Osteoblast (primary cell): ENCODE data around the gene TTLL4. TPM values are rescaled to one million over a fixed set of nuclear protein-coding genes. Genes with fewer than 3 reads are reported as not detected.

Experiments
- DNase-seq: peaks from one replicate; pipeline ENCODE4 v3.0.0; 2011; ENCODE audit warnings: low spot score, mixed read lengths; ENCODE audit not compliant: insufficient read length; ENCODE audit errors: missing footprints
- H2AFZ ChIP-seq: 2 replicates; pipeline ENCODE4 v1.6.0; 2011; ENCODE audit warnings: mild to moderate bottlenecking, low read length
- H3K27ac ChIP-seq: 2 replicates; pipeline ENCODE4 v1.5.1; 2011; ENCODE audit warnings: mild to moderate bottlenecking, low read depth, low read length, moderate library complexity
- H3K27me3 ChIP-seq: 2 replicates; pipeline ENCODE4 v1.6.0; 2012; ENCODE audit warnings: mild to moderate bottlenecking, control low read depth, inconsistent platforms, low read length, moderate library complexity; ENCODE audit not compliant: insufficient read depth
- H3K36me3 ChIP-seq: 2 replicates; pipeline ENCODE4 v1.5.1; 2011; ENCODE audit warnings: mild to moderate bottlenecking, low read length, control low read depth, moderate library complexity; ENCODE audit not compliant: insufficient read depth
- H3K4me1 ChIP-seq: 2 replicates; pipeline ENCODE4 v1.5.1; 2011; ENCODE audit warnings: mild to moderate bottlenecking, low read length, control low read depth, moderate library complexity; ENCODE audit not compliant: insufficient read depth
- H3K4me2 ChIP-seq: 2 replicates; pipeline ENCODE4 v1.6.0; 2011; ENCODE audit warnings: mild to moderate bottlenecking, low read length; ENCODE audit not compliant: insufficient read depth
- H3K4me3 ChIP-seq: fragments of 200-600 bp; sonication (generic); 3 replicates; pipeline ENCODE4 v1.5.1; 2012; ENCODE audit warnings: mild to moderate bottlenecking, low read length, inconsistent platforms; ENCODE audit not compliant: insufficient read depth
- H3K79me2 ChIP-seq: 2 replicates; pipeline ENCODE4 v1.6.0; 2012; ENCODE audit warnings: mild to moderate bottlenecking, low read length, control low read depth, inconsistent platforms; ENCODE audit not compliant: insufficient read depth
- H3K9me3 ChIP-seq: 2 replicates; pipeline ENCODE4 v1.5.1; 2011; ENCODE audit warnings: low read depth, low read length, control low read depth
- H4K20me1 ChIP-seq: 2 replicates; pipeline ENCODE4 v1.6.0; 2012; ENCODE audit warnings: mild to moderate bottlenecking, low read length, control low read depth; ENCODE audit not compliant: insufficient read depth
- total RNA-seq: library from RNA; depleted of rRNA; stranded (reverse); fragments of >200 nt; gene quantifications from 2 replicates; pipeline ENCODE4 v1.2.3, GENCODE V29; 2012
- TF ChIP-seq, protein P1 (sequence below): IDR thresholded peaks from 2 replicates; pipeline ENCODE4 v1.5.1; 2011; ENCODE audit warnings: mild to moderate bottlenecking, low read depth, low read length, moderate library complexity; ENCODE audit errors: extremely low read depth

TTLL4 gene
- total RNA-seq, 1 donor: 13.0 TPM

DNA sequence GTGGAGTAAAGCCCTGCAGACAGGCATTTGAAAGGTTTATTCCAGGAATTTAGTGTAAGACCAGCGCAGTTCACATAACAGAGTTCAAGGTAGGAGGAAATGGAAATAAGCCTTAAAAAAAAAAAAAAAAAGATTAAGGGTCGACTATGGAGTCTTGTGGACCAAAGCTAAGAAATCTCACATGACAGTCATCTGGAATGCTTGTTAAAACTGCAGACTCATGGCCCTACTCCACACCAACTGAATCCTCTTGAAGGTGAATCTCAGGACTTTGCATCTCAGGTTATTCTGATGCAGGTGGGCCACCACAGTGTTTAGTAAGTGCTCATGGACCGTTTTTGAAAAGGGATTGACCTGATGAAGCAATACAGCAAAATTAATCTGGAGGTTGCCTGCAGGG, 8.8 kb downstream of the TTLL4 start:
- Histone ChIP-seq H2AFZ (no peak overlapping the region), H3K36me3 (no peaks in the 10 kb centered on the region), H3K27ac (no peak overlapping the region), H4K20me1 (peaks cover 7% of the 10 kb centered on the region), H3K79me2 (peaks cover 67% of the 10 kb centered on the region), H3K4me2 (no peak overlapping the region), H3K4me1 (peaks cover 12% of the 10 kb centered on the region), H3K9me3 (no peaks in the 10 kb centered on the region), H3K4me3 (no peak overlapping the region), H3K27me3 (no peaks in the 10 kb centered on the region)
- peak; percentile 27 for DNase-seq
- TF ChIP-seq, protein P1, sequence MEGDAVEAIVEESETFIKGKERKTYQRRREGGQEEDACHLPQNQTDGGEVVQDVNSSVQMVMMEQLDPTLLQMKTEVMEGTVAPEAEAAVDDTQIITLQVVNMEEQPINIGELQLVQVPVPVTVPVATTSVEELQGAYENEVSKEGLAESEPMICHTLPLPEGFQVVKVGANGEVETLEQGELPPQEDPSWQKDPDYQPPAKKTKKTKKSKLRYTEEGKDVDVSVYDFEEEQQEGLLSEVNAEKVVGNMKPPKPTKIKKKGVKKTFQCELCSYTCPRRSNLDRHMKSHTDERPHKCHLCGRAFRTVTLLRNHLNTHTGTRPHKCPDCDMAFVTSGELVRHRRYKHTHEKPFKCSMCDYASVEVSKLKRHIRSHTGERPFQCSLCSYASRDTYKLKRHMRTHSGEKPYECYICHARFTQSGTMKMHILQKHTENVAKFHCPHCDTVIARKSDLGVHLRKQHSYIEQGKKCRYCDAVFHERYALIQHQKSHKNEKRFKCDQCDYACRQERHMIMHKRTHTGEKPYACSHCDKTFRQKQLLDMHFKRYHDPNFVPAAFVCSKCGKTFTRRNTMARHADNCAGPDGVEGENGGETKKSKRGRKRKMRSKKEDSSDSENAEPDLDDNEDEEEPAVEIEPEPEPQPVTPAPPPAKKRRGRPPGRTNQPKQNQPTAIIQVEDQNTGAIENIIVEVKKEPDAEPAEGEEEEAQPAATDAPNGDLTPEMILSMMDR: no peak

DNA sequence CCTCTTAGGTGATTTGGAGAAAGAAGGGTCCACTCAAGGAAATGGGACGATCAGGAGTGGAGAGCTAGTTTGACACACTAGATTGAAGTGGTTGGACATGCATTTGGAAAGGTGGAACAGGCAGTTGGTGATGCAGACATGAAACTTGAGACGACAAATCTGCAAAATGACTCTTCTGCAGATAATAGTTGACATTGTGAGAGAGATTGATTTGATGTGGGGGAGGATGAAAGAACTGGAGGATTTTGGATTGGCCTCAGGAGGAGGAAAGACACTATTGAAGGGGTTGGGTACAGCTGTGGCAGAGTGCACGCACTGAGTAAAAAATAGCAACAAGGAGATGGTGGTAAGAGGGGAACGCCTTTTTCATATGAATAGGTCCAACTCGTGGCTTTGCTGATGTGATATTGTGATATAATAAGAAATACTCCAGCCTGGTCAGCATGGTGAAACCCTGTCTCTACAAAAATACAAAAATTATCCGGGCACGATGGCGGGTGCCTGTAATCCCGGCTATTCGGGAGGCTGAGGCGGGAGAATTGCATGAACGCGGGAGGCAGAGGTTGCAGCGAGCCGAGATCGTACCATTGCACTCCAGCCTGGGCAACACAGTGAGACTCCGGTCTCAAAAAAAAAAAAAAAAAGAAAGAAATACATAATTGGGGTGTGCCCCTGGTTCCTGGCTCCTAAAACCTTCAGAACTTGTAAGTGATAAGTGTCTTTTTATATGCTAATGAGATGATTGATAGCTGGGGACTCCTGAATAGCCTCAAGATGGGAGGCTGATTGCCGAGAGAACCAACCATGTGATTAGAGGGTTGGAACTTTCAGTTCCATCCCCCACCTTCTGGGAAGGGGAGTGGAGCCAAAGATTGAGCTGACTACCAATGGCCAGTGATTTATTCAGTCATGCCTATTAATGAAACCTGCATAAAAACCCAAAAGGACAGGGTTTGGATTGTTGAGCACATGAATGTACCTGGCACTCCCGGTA, 9.7 kb downstream of the TTLL4 start:
- Histone ChIP-seq H3K27me3 (no peaks in the 10 kb centered on the region), H2AFZ (no peak overlapping the region), H3K36me3 (no peaks in the 10 kb centered on the region), H3K79me2 (peaks cover 67% of the 10 kb centered on the region), H3K9me3 (no peaks in the 10 kb centered on the region), H4K20me1 (peaks cover 7% of the 10 kb centered on the region), H3K4me3 (no peak overlapping the region), H3K4me1 (peaks cover 12% of the 10 kb centered on the region), H3K4me2 (no peak overlapping the region), H3K27ac (no peak overlapping the region)
- TF ChIP-seq, protein P1: no peak
- no peak for DNase-seq

DNA sequence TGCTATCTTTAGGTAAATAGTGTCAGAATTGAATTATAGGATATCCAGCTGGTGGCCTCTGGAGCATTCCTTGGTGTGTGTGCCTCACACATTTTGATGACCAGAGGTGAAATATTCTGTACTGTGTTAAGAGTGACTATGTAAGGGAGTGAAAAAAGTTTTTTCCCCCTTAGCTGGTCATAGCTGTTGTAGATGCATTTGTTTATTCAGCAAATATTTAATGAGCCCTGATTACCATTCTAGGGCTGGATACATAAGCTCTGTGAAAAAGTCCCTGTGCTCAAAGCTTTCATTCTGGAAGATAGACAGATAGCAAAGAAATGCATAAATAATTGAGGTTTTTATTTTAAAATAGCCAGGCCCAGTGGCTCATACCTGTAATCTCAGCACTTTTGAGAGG, 10.9 kb downstream of the TTLL4 start:
- Histone ChIP-seq H3K4me1 (peaks cover 8% of the 10 kb centered on the region), H4K20me1 (peaks cover 7% of the 10 kb centered on the region), H2AFZ (no peak overlapping the region), H3K27ac (no peak overlapping the region), H3K4me2 (no peak overlapping the region), H3K27me3 (no peaks in the 10 kb centered on the region), H3K9me3 (no peaks in the 10 kb centered on the region), H3K4me3 (no peak overlapping the region), H3K79me2 (peaks cover 77% of the 10 kb centered on the region), H3K36me3 (no peaks in the 10 kb centered on the region)
- DNase-seq: peak; percentile 34
- TF ChIP-seq, protein P1: no peak

DNA sequence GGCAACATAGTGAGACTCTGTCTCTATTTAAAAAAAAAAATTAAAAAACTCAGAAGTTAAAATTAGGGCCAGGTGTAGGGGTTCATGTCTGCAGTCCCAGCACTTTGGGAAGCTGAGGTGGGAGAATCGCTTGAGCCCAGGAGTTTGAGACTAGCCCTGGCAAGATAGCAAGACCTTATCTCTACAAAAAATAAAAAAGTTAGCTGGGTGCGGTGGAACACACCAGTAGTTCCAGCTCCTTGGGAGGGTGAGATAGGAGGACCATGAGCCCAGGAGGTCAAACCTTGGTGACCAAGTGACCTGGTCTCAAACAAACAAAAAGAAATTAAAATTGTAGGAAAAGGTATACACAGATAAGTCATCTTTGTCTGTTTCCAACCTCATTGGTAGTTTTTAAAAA, 11.3 kb downstream of the TTLL4 start:
- no peak overlapping the region for H3K4me2 ChIP-seq
- H3K27ac ChIP-seq: no peak overlapping the region
- TF ChIP-seq, protein P1: no peak
- no peaks in the 10 kb centered on the region for H3K27me3 ChIP-seq
- H4K20me1 ChIP-seq: peaks cover 7% of the 10 kb centered on the region
- DNase-seq: no peak
- H3K4me3 ChIP-seq: no peak overlapping the region
- no peaks in the 10 kb centered on the region for H3K36me3 ChIP-seq
- no peaks in the 10 kb centered on the region for H3K9me3 ChIP-seq
- peaks cover 81% of the 10 kb centered on the region for H3K79me2 ChIP-seq
- H3K4me1 ChIP-seq: peaks cover 7% of the 10 kb centered on the region
- H2AFZ ChIP-seq: no peak overlapping the region
